ENCODE measurements around the gene CHRDL2.
"Not testable (repeated sequence)": the region's sequence is repeated elsewhere in the genome, so short reads cannot be mapped to it uniquely, and the experiment has no call there.

The CHRDL2 gene

GRCh38 chr11:74775762-74776161, 44.5 kb upstream of the CHRDL2 start:
- TF ChIP-seq, protein P1, sequence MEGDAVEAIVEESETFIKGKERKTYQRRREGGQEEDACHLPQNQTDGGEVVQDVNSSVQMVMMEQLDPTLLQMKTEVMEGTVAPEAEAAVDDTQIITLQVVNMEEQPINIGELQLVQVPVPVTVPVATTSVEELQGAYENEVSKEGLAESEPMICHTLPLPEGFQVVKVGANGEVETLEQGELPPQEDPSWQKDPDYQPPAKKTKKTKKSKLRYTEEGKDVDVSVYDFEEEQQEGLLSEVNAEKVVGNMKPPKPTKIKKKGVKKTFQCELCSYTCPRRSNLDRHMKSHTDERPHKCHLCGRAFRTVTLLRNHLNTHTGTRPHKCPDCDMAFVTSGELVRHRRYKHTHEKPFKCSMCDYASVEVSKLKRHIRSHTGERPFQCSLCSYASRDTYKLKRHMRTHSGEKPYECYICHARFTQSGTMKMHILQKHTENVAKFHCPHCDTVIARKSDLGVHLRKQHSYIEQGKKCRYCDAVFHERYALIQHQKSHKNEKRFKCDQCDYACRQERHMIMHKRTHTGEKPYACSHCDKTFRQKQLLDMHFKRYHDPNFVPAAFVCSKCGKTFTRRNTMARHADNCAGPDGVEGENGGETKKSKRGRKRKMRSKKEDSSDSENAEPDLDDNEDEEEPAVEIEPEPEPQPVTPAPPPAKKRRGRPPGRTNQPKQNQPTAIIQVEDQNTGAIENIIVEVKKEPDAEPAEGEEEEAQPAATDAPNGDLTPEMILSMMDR (IDR thresholded peaks at IDR 0.05; ENCODE audit: low read length, missing control alignments), result no peak
- H3K4me3 ChIP-seq (replicated peaks; ENCODE audit: low read depth, low read length), result no peak overlapping the region
- no peak for DNase-seq (ENCODE audit: low read depth)

DNA sequence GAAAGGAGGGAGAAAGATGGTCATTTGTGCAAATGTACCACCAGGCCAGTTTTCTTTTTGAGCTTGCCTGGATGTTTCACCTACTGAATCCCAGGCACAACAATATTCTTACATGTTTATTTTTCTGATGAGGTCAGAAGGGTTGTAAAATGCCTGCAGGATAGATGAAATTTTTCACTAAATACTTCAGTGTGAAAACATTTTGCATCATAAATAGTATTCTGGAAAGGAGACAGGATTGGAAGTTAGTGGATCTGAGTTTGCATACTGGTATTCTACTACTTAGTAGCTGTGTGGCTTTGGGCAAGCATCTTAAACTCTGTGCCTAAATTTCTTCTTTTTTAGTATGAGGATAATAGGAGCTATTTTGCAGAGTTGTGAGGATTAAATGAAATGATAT, 42.2 kb upstream of the CHRDL2 start:
- DNase-seq (ENCODE audit: low read depth), result no peak
- TF ChIP-seq, protein P1 (IDR thresholded peaks at IDR 0.05; ENCODE audit: low read length, missing control alignments), result no peak
- no peak overlapping the region for H3K4me3 ChIP-seq (replicated peaks; ENCODE audit: low read depth, low read length)

GRCh38 chr11:74771139-74771538, 39.9 kb upstream of the CHRDL2 start:
- no peak for DNase-seq (ENCODE audit: low read depth)
- no peak overlapping the region for H3K4me3 ChIP-seq (replicated peaks; ENCODE audit: low read depth, low read length)
- TF ChIP-seq, protein P1 (IDR thresholded peaks at IDR 0.05; ENCODE audit: low read length, missing control alignments), result no peak

GRCh38 chr11:74770456-74770855, 39.2 kb upstream of the CHRDL2 start:
- TF ChIP-seq, protein P1 (IDR thresholded peaks at IDR 0.05; ENCODE audit: low read length, missing control alignments), result no peak
- peak; percentile 46 for DNase-seq (ENCODE audit: low read depth)
- H3K4me3 ChIP-seq (replicated peaks; ENCODE audit: low read depth, low read length), result no peak overlapping the region

DNA sequence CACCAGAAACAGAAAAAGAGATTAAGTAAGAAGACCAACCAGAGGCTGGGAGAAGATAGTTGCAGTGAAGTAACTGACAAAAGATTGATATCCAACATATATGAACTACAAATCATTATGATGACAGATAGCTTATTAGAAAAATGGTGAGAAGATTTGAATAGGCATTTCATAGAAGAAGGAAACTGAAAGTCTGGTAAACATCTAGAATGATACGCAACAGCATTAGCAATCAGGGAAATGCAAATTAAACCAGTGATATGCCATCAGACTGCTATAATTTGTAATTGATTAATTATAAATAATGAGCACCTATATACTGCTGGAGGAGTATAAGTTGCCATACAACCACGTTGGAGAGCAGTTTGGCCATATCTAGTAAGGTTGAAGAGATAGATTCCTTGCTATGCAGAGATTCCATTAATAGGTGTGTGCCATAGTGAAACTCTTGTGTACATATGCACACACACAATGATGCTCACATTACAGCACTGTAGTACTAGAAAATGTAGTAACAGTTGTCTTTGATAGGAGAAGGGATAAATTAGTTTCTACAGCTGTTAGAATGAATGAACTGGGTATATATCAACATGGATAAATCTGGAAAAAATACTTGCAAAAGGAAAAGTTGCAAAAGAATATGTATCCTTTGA, 38.0 kb upstream of the CHRDL2 start:
- TF ChIP-seq, protein P1 (IDR thresholded peaks at IDR 0.05; ENCODE audit: low read length, missing control alignments), result no peak
- no peak overlapping the region for H3K4me3 ChIP-seq (replicated peaks; ENCODE audit: low read depth, low read length)
- no peak for DNase-seq (ENCODE audit: low read depth)

DNA sequence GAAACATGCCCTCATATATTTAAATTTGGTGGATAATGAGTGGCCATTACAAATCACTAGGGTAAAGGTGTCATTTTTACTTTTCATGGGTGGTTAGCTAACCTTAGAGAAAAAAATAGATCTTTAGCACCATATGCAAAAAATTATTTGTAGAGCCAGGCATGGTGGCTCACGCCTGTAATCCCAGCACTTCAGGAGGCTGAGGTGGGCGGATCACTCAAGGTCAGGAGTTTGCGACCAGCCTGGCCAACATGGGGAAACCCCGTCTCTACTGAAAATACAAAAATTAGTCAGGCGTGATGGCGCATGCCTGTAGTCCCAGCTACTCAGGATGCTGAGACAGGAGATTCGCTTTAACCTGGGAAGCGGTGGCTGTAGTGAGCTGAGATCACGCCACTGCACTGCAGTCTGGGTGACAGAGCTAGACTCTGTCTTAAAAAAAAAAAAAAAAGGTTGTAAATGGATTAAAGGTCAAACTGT, 37.0 kb upstream of the CHRDL2 start:
- not testable (repeated sequence) for DNase-seq (ENCODE audit: low read depth); H3K4me3 ChIP-seq (replicated peaks; ENCODE audit: low read depth, low read length)

DNA sequence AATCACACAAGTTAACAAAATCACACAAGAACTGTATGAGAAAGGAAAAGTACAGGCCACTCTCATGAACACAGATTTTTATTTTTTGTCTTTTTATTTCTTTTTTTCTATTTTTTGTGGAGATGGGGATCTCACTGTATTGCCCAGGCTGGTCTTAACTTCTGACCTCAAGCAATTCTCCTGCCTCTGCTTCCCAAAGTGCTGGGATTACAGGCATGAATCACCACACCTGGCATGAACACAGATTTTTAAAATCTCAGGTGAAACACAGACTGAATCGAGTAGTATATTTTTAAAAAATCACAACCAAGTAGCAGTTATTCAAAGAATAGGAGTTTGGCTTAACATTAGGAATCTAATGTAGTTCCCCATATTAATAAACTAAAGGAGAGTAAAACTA, 35.7 kb upstream of the CHRDL2 start:
- TF ChIP-seq, protein P1 (IDR thresholded peaks at IDR 0.05; ENCODE audit: low read length, missing control alignments), result no peak
- no peak for DNase-seq (ENCODE audit: low read depth)
- no peak overlapping the region for H3K4me3 ChIP-seq (replicated peaks; ENCODE audit: low read depth, low read length)
